DND-41 (cell line): ENCODE measurements around the gene MRAP2.

ENCODE experiments used
- ATAC-seq: fragments of 200-7000 bp; cut with Tn5 transposase; 3 replicates; pipeline ENCODE4 v1.9.1; 2021; ENCODE audit warnings: low read depth; ENCODE audit not compliant: insufficient read depth
- DNase-seq: peaks from one replicate; pipeline ENCODE4 v3.0.0-alpha.2; 2020
- H2AFZ ChIP-seq: 2 replicates; pipeline ENCODE4 v1.6.0; 2012; ENCODE audit warnings: low read depth, low read length
- H3K27ac ChIP-seq: 2 replicates; pipeline ENCODE4 v1.5.1; 2012; ENCODE audit warnings: low read length, inconsistent platforms
- H3K27me3 ChIP-seq: fragments of 200-600 bp; sonication (generic); 2 replicates; pipeline ENCODE4 v1.6.0; 2012; ENCODE audit warnings: low read length, mild to moderate bottlenecking, inconsistent platforms; ENCODE audit not compliant: insufficient read depth, poor library complexity
- H3K36me3 ChIP-seq: 2 replicates; pipeline ENCODE4 v1.5.1; 2012; ENCODE audit warnings: low read length, inconsistent platforms; ENCODE audit not compliant: insufficient read depth
- H3K4me1 ChIP-seq: 2 replicates; pipeline ENCODE4 v1.5.1; 2012; ENCODE audit warnings: mild to moderate bottlenecking, low read length; ENCODE audit not compliant: insufficient read depth
- H3K4me2 ChIP-seq: 2 replicates; pipeline ENCODE4 v1.6.0; 2012; ENCODE audit warnings: mild to moderate bottlenecking, moderate library complexity, low read length, inconsistent platforms; ENCODE audit not compliant: insufficient read depth
- H3K4me3 ChIP-seq, 2 experiments: fragments of 200-600 bp in 1 of 2; shearing (Covaris generic) in 1 of 2; 2 replicates each; pipeline ENCODE4 v1.5.1; 2012 to 2016; ENCODE audit warnings: inconsistent platforms in 2 of 2, low read length in 2 of 2, mild to moderate bottlenecking in 2 of 2, low read depth in 1 of 2, moderate library complexity in 1 of 2
- H3K79me2 ChIP-seq: 2 replicates; pipeline ENCODE4 v1.6.0; 2012; ENCODE audit warnings: low read length, inconsistent platforms; ENCODE audit not compliant: insufficient read depth
- H3K9ac ChIP-seq: 2 replicates; pipeline ENCODE4 v1.6.0; 2012; ENCODE audit warnings: low read depth, mild to moderate bottlenecking, inconsistent platforms, low read length, moderate library complexity
- H3K9me3 ChIP-seq: 2 replicates; pipeline ENCODE4 v1.5.1; 2012; ENCODE audit warnings: low read length, moderate library complexity, mild to moderate bottlenecking, inconsistent platforms; ENCODE audit not compliant: insufficient read depth, severe bottlenecking
- H4K20me1 ChIP-seq: 2 replicates; pipeline ENCODE4 v1.6.0; 2012; ENCODE audit warnings: low read length; ENCODE audit not compliant: insufficient read depth
- EZH2 ChIP-seq: IDR thresholded peaks from 3 replicates; pipeline ENCODE4 v1.6.1; 2012; ENCODE audit warnings: borderline replicate concordance, low read depth, mild to moderate bottlenecking, moderate library complexity, low read length, inconsistent platforms; ENCODE audit not compliant: severe bottlenecking
- TF ChIP-seq, protein P1 (sequence below): IDR thresholded peaks from 2 replicates; pipeline ENCODE4 v1.5.1; 2012; ENCODE audit warnings: borderline replicate concordance, low read length, moderate library complexity, mild to moderate bottlenecking; ENCODE audit not compliant: poor library complexity, severe bottlenecking; ENCODE audit errors: extremely low read depth

The MRAP2 gene

GRCh38 chr6:83985715-83986114 lies 47.9 kb upstream of the MRAP2 start:
- Histone ChIP-seq H4K20me1 (no peaks in the 10 kb centered on the region), H3K4me2 (no peak overlapping the region), H2AFZ (no peak overlapping the region), H3K9ac (no peak overlapping the region), H3K27me3 (no peaks in the 10 kb centered on the region), H3K9me3 (no peaks in the 10 kb centered on the region), H3K79me2 (no peaks in the 10 kb centered on the region), H3K4me1 (no peaks in the 10 kb centered on the region), H3K36me3 (no peaks in the 10 kb centered on the region), H3K4me3 (no peak overlapping the region), H3K27ac (no peak overlapping the region)
- no peak for ATAC-seq
- no peak for TF ChIP-seq EZH2
- TF ChIP-seq, protein P1, sequence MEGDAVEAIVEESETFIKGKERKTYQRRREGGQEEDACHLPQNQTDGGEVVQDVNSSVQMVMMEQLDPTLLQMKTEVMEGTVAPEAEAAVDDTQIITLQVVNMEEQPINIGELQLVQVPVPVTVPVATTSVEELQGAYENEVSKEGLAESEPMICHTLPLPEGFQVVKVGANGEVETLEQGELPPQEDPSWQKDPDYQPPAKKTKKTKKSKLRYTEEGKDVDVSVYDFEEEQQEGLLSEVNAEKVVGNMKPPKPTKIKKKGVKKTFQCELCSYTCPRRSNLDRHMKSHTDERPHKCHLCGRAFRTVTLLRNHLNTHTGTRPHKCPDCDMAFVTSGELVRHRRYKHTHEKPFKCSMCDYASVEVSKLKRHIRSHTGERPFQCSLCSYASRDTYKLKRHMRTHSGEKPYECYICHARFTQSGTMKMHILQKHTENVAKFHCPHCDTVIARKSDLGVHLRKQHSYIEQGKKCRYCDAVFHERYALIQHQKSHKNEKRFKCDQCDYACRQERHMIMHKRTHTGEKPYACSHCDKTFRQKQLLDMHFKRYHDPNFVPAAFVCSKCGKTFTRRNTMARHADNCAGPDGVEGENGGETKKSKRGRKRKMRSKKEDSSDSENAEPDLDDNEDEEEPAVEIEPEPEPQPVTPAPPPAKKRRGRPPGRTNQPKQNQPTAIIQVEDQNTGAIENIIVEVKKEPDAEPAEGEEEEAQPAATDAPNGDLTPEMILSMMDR, result no peak
- DNase-seq, result no peak

GRCh38 chr6:83998021-83998584 lies 35.5 kb upstream of the MRAP2 start:
- Histone ChIP-seq H4K20me1 (no peaks in the 10 kb centered on the region), H2AFZ (no peak overlapping the region), H3K4me1 (no peaks in the 10 kb centered on the region), H3K36me3 (no peaks in the 10 kb centered on the region), H3K4me3 (no peak overlapping the region), H3K79me2 (no peaks in the 10 kb centered on the region), H3K4me2 (no peak overlapping the region), H3K9me3 (no peaks in the 10 kb centered on the region), H3K27ac (no peak overlapping the region), H3K27me3 (no peaks in the 10 kb centered on the region), H3K9ac (no peak overlapping the region)
- no peak for ATAC-seq
- DNase-seq, result no peak
- TF ChIP-seq, protein P1, result no peak
- no peak for TF ChIP-seq EZH2

GRCh38 chr6:84001119-84001518 lies 32.5 kb upstream of the MRAP2 start:
- H2AFZ ChIP-seq, result no peak overlapping the region
- no peak overlapping the region for H3K4me2 ChIP-seq
- no peak overlapping the region for H3K27ac ChIP-seq
- ATAC-seq (no peak), DNase-seq (no peak)
- H3K9me3 ChIP-seq, result no peaks in the 10 kb centered on the region
- H3K4me3 ChIP-seq, result no peak overlapping the region
- no peak overlapping the region for H3K9ac ChIP-seq
- no peaks in the 10 kb centered on the region for H3K36me3 ChIP-seq
- no peaks in the 10 kb centered on the region for H3K27me3 ChIP-seq
- H3K79me2 ChIP-seq, result no peaks in the 10 kb centered on the region
- H3K4me1 ChIP-seq, result no peaks in the 10 kb centered on the region
- H4K20me1 ChIP-seq, result no peaks in the 10 kb centered on the region
- TF ChIP-seq, protein P1, result no peak
- TF ChIP-seq EZH2, result no peak

DNA sequence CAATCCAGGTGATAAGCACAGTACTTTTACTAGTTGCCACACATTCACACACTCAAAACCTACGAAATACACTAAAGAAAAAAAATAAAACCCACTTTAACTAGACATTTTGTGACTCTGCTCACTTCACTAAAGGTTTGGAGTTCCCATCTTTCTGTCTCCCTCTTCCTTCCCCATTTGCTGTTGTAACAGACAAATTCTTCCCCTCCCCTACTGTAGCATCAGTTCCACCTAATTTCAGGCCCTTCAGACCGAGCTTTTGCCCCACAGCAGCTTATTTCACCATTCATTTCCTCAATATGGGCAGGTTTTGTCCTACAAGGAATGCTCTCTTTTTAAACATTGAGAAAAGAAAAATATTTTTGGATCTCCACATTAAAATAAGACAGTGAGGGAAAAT lies 31.3 kb upstream of the MRAP2 start:
- Histone ChIP-seq H3K4me1 (no peaks in the 10 kb centered on the region), H3K4me2 (no peak overlapping the region), H3K79me2 (no peaks in the 10 kb centered on the region), H3K36me3 (no peaks in the 10 kb centered on the region), H3K9me3 (no peaks in the 10 kb centered on the region), H2AFZ (no peak overlapping the region), H3K27ac (no peak overlapping the region), H3K27me3 (no peaks in the 10 kb centered on the region), H3K9ac (no peak overlapping the region), H3K4me3 (no peak overlapping the region), H4K20me1 (no peaks in the 10 kb centered on the region)
- ATAC-seq, result no peak
- TF ChIP-seq, protein P1, result no peak
- TF ChIP-seq EZH2, result no peak
- DNase-seq, result no peak
